ENCODE data around the gene PARPBP.

Gene PARPBP

GRCh38 chr12:102174117-102174516 is 54.1 kb downstream of the PARPBP start:
- CTCF ChIA-PET, result interaction anchor here (0.5 to 0.6 kb wide), 2 partner anchors 13 to 709 kb away, joined by 3 to 4 read pairs; no protein-coding TSS in a partner anchor
- POLR2A ChIA-PET, result no interaction called here
- no peak for TF ChIP-seq TARDBP (IDR thresholded peaks at IDR 0.05)
- no peak for TF ChIP-seq BHLHE40 (IDR thresholded peaks at IDR 0.05; ENCODE audit: borderline replicate concordance)
- TF ChIP-seq PKNOX1 (IDR thresholded peaks at IDR 0.05), result no peak
- no peak for TF ChIP-seq NFRKB (IDR thresholded peaks at IDR 0.05)
- no peak for TF ChIP-seq ELF4 (IDR thresholded peaks at IDR 0.05)
- TF ChIP-seq FOXA1 (IDR thresholded peaks at IDR 0.05), result no peak
- TF ChIP-seq SP1 (IDR thresholded peaks at IDR 0.05), result no peak
- TF ChIP-seq HDGF (IDR thresholded peaks at IDR 0.05; ENCODE audit: borderline replicate concordance), result no peak
- TF ChIP-seq ZNF384 (IDR thresholded peaks at IDR 0.05), result no peak
- TF ChIP-seq LEF1 (IDR thresholded peaks at IDR 0.05; ENCODE audit: borderline replicate concordance), result no peak
- TF ChIP-seq SUZ12 (IDR thresholded peaks at IDR 0.05), result no peak
- no peak for TF ChIP-seq FOXM1 (IDR thresholded peaks at IDR 0.05; ENCODE audit: borderline replicate concordance)
- no peak for TF ChIP-seq FOXK2 (IDR thresholded peaks at IDR 0.05)
- no peak for DNase-seq (ENCODE audit: extremely low spot score)

GRCh38 chr12:102174761-102175160 is 54.8 kb downstream of the PARPBP start:
- CTCF ChIA-PET, result no interaction called here
- POLR2A ChIA-PET, result no interaction called here
- DNase-seq (ENCODE audit: extremely low spot score), result no peak
- TF ChIP-seq ELF4 (IDR thresholded peaks at IDR 0.05) (no peak), CTBP1 (IDR thresholded peaks at IDR 0.05; ENCODE audit: borderline replicate concordance) (no peak), ARNT (IDR thresholded peaks at IDR 0.05) (no peak)

- CTCF ChIA-PET, result no interaction called here
- POLR2A ChIA-PET, result no interaction called here
Measured at GRCh38 chr12:102182635-102183034, 62.7 kb downstream of the PARPBP start.

GRCh38 chr12:102195826-102196225 is 75.8 kb downstream of the PARPBP start:
- ChIA-PET POLR2A (no interaction called here), CTCF (no interaction called here)
- DNase-seq (ENCODE audit: extremely low spot score), result no peak
- TF ChIP-seq NFRKB (IDR thresholded peaks at IDR 0.05) (no peak), SUZ12 (IDR thresholded peaks at IDR 0.05) (no peak), HDGF (IDR thresholded peaks at IDR 0.05; ENCODE audit: borderline replicate concordance) (no peak), FOXM1 (IDR thresholded peaks at IDR 0.05; ENCODE audit: borderline replicate concordance) (no peak), ELF4 (IDR thresholded peaks at IDR 0.05) (no peak), FOXA1 (IDR thresholded peaks at IDR 0.05) (no peak), ARNT (IDR thresholded peaks at IDR 0.05) (no peak), SP1 (IDR thresholded peaks at IDR 0.05) (no peak), BHLHE40 (IDR thresholded peaks at IDR 0.05; ENCODE audit: borderline replicate concordance) (no peak)

More at GRCh38 chr12:102182635-102183034, 62.7 kb downstream of the PARPBP start:
- TF ChIP-seq TARDBP (IDR thresholded peaks at IDR 0.05) (no peak), FOXK2 (IDR thresholded peaks at IDR 0.05) (no peak), BHLHE40 (IDR thresholded peaks at IDR 0.05; ENCODE audit: borderline replicate concordance) (no peak), L3MBTL2 (conservative IDR thresholded peaks at IDR 0.05) (no peak), PKNOX1 (IDR thresholded peaks at IDR 0.05) (no peak), FOXM1 (IDR thresholded peaks at IDR 0.05; ENCODE audit: borderline replicate concordance) (no peak), LEF1 (IDR thresholded peaks at IDR 0.05; ENCODE audit: borderline replicate concordance) (no peak), FOXA1 (IDR thresholded peaks at IDR 0.05) (no peak), NFRKB (IDR thresholded peaks at IDR 0.05) (no peak), HDGF (IDR thresholded peaks at IDR 0.05; ENCODE audit: borderline replicate concordance) (no peak), ELF4 (IDR thresholded peaks at IDR 0.05) (no peak), SUZ12 (IDR thresholded peaks at IDR 0.05) (no peak), SP1 (IDR thresholded peaks at IDR 0.05) (no peak), ARNT (IDR thresholded peaks at IDR 0.05) (no peak), ZNF384 (IDR thresholded peaks at IDR 0.05) (no peak)
- DNase-seq (ENCODE audit: extremely low spot score), result no peak

GRCh38 chr12:102197789-102198188 is 77.8 kb downstream of the PARPBP start, which contains the start of gene PMCH:
Gene PMCH (minus strand): TSS chr12:102197833. CDS start chr12:102197770, 63 bp downstream.
- CTCF ChIA-PET, result no interaction called here
- POLR2A ChIA-PET, result no interaction called here
- no peak for TF ChIP-seq ZNF384 (IDR thresholded peaks at IDR 0.05)
- TF ChIP-seq CTBP1 (IDR thresholded peaks at IDR 0.05; ENCODE audit: borderline replicate concordance), result no peak
- no peak for TF ChIP-seq SUZ12 (IDR thresholded peaks at IDR 0.05)
- no peak for TF ChIP-seq ELF4 (IDR thresholded peaks at IDR 0.05)
- TF ChIP-seq LEF1 (IDR thresholded peaks at IDR 0.05; ENCODE audit: borderline replicate concordance), result no peak
- TF ChIP-seq NFRKB (IDR thresholded peaks at IDR 0.05), result no peak
- TF ChIP-seq FOXM1 (IDR thresholded peaks at IDR 0.05; ENCODE audit: borderline replicate concordance), result no peak
- TF ChIP-seq ARNT (IDR thresholded peaks at IDR 0.05), result no peak
- no peak for TF ChIP-seq BHLHE40 (IDR thresholded peaks at IDR 0.05; ENCODE audit: borderline replicate concordance)
- TF ChIP-seq HDGF (IDR thresholded peaks at IDR 0.05; ENCODE audit: borderline replicate concordance), result no peak
- TF ChIP-seq TARDBP (IDR thresholded peaks at IDR 0.05), result no peak
- TF ChIP-seq SP1 (IDR thresholded peaks at IDR 0.05), result no peak
- no peak for TF ChIP-seq PKNOX1 (IDR thresholded peaks at IDR 0.05)
- no peak for TF ChIP-seq L3MBTL2 (conservative IDR thresholded peaks at IDR 0.05)
- no peak for TF ChIP-seq FOXA1 (IDR thresholded peaks at IDR 0.05)
- TF ChIP-seq FOXK2 (IDR thresholded peaks at IDR 0.05), result no peak
- DNase-seq (ENCODE audit: extremely low spot score), result no peak

- ChIA-PET POLR2A (no interaction called here), CTCF (no interaction called here)
- no peak for DNase-seq (ENCODE audit: extremely low spot score)
- no peak for TF ChIP-seq ZNF384 (IDR thresholded peaks at IDR 0.05)
Measured at GRCh38 chr12:102201436-102202061, 81.6 kb downstream of the PARPBP start.

Measured in HEK293T (cell line).